HG03432 (cell line): Measurements from ENCODE around the gene FBXO36.
"Not testable (repeated sequence)": the region's sequence is repeated elsewhere in the genome, so short reads cannot be mapped to it uniquely, and the experiment has no call there.

ENCODE experiments used
- ATAC-seq: cut with Tn5 transposase; IDR thresholded peaks from one replicate; pipeline ENCODE4 v1.9.1; 2021; ENCODE audit warnings: mild to moderate bottlenecking, moderate library complexity; ENCODE audit not compliant: unreplicated experiment

The FBXO36 gene

GRCh38 chr2:229956491-229956890 is 34.2 kb downstream of the FBXO36 start:
- no peak for ATAC-seq

- not testable (repeated sequence) for ATAC-seq
Observed at GRCh38 chr2:229963596-229963995, 41.3 kb downstream of the FBXO36 start.

GRCh38 chr2:229969921-229970320 is 47.6 kb downstream of the FBXO36 start:
- ATAC-seq, result no peak

GRCh38 chr2:229970406-229970805 is 48.1 kb downstream of the FBXO36 start:
- no peak for ATAC-seq

GRCh38 chr2:229971298-229971790 is 49.0 kb downstream of the FBXO36 start:
- ATAC-seq, result no peak

GRCh38 chr2:229974266-229974665 is 52.0 kb downstream of the FBXO36 start:
- ATAC-seq, result no peak

- peak; percentile 85 for ATAC-seq
Observed at GRCh38 chr2:229980431-229981184, 58.3 kb downstream of the FBXO36 start.

- ATAC-seq, result no peak
Observed at GRCh38 chr2:229993236-229993635, 70.9 kb downstream of the FBXO36 start.

GRCh38 chr2:229996320-229996719 is 74.0 kb downstream of the FBXO36 start:
- no peak for ATAC-seq

GRCh38 chr2:229997565-229997964 is 75.3 kb downstream of the FBXO36 start:
- ATAC-seq, result no peak

GRCh38 chr2:230000118-230000841 is 78.0 kb downstream of the FBXO36 start:
- peak; percentile 95 for ATAC-seq

- ATAC-seq, result peak; percentile 56
Observed at GRCh38 chr2:230007931-230008707, 85.8 kb downstream of the FBXO36 start.

- ATAC-seq, result no peak
Observed at GRCh38 chr2:230008708-230009066, 86.4 kb downstream of the FBXO36 start.

- ATAC-seq, result no peak
Observed at GRCh38 chr2:230010501-230010900, 88.2 kb downstream of the FBXO36 start.

GRCh38 chr2:230011617-230012016 is 89.3 kb downstream of the FBXO36 start:
- no peak for ATAC-seq

GRCh38 chr2:230012267-230012884 is 90.1 kb downstream of the FBXO36 start:
- ATAC-seq, result no peak

GRCh38 chr2:230016844-230017243 is 94.5 kb downstream of the FBXO36 start:
- ATAC-seq, result no peak

GRCh38 chr2:230018153-230018552 is 95.8 kb downstream of the FBXO36 start:
- ATAC-seq, result no peak

GRCh38 chr2:230019742-230020141 is 97.4 kb downstream of the FBXO36 start:
- no peak for ATAC-seq

- no peak for ATAC-seq
Observed at GRCh38 chr2:230023313-230023712, 101.0 kb downstream of the FBXO36 start.

GRCh38 chr2:230042195-230042594 is 119.9 kb downstream of the FBXO36 start:
- ATAC-seq, result no peak
